HG03039 (cell line): ENCODE data around the gene SIVA1.
"Not testable (repeated sequence)": the region's sequence is repeated elsewhere in the genome, so short reads cannot be mapped to it uniquely, and the experiment has no call there.

Source experiments
- ATAC-seq: cut with Tn5 transposase; IDR thresholded peaks from one replicate; pipeline ENCODE4 v1.9.1; 2021; ENCODE audit warnings: mild to moderate bottlenecking, moderate library complexity; ENCODE audit not compliant: unreplicated experiment

Gene SIVA1

DNA sequence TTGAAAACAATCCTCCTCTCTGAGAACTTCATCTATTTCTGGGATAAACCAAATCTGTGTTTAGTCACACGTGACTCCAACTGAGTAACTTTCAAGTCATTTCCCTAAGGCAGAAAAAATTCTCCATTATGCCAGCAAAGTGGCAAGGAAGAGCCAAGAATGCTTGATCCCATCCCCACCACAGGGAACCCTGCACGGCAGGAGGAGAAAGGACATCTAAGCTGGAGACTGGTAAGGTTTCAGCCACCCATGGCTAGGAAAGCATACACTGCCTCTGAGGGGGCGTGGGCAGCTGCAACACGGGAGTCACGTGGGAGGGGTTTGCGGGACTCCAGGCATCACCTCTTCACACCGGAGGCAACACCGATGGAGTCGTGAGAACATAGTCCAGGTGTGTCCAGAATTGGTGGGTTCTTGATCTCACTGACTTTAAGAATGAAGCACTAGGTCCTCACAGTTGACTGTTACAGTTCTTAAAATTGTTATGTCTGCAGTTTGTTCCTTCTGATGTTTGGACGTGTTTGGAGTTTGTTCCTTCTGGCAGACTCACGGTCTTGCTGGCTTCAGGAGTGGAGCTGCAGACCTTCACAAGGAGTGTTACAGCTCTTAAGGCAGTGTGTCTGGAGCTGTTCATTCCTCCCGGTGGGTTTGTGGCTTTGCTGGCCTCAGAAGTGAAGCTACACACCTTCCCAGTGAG is 2.7 kb upstream of the SIVA1 start:
- no peak for ATAC-seq

GRCh38 chr14:104750753-104751057 is 2.2 kb upstream of the SIVA1 start:
- ATAC-seq: not testable (repeated sequence)

DNA sequence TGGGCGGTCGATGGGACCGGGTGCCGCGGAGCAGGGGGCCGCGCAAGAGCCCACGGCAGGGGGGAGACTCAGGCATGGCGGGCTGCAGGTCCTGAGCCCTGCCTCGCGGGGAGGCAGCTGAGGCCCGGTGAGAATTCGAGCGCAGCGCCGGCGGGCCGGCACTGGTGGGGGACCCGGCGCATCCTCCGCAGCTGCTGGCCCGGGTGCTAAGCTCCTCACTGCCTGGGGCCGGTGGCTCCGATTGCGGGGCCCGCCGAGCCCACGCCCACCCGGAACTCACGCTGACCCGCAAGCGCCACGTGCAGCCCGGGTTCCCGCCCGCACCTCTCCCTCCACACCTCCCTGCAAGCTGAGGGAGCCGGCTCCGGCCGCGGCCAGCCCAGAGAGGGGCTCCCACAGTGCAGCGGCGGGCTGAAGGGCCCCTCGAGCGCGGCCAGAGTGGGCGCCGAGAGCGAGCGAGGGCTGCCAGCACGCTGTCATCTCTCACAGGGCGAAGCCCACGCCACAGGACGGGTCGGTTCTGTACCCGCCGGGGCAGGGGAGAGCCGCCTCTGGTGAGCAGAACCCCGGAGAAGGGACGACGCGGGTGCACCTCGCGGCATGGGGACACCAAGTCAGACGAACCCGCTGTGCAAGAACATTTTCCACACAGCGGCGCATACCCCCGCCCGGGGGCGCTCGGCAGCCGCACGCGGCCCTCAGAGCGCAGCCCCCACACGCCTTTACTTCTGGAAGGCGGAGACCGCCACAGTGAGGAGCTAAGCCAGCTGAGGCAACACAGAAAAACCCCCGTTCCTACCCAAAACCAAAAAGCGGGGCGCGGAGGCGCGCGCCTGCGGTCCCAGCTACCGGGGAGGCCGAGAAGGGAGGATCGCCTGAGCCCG is 1.2 kb upstream of the SIVA1 start:
- ATAC-seq: no peak

- no peak for ATAC-seq
These were observed 568 bp upstream of the SIVA1 start for GRCh38 chr14:104752423-104752734.

DNA sequence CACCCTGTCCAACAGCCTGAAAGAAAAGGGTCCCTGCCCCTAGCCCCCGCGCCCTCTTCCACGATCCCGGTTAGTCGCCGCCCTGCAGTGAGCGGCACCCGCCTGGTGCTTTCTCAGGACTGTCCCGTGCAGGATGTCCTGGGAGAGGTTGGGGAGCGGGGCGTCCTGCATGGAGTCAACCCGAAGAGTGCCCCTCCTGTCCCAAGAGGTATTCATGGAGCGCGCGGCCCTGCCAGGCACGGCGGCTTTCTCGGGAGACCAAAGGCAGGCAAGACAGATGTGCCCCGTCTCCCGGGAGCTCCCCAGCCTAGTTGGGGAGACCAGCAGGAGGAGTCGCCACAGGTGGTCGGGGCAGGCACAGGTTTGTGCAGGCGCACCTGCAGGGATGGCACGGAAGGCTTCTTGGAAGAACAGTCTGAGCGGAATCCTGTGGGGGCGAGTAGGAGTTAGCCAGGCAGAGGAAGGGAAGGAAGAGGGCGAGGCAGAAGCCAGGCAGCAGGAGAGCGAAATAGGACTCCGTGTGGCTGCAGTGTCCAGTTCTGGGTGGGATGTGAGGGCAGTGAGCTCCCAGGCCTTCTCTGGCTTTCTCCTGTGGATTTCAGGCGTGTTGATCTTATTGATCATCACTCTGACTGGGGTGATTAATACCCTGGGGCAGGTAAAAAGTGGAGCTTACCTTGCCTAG is 723 bp downstream of the SIVA1 start:
- no peak for ATAC-seq

- ATAC-seq: no peak
These were observed 1.4 kb downstream of the SIVA1 start for GRCh38 chr14:104754213-104754851.

DNA sequence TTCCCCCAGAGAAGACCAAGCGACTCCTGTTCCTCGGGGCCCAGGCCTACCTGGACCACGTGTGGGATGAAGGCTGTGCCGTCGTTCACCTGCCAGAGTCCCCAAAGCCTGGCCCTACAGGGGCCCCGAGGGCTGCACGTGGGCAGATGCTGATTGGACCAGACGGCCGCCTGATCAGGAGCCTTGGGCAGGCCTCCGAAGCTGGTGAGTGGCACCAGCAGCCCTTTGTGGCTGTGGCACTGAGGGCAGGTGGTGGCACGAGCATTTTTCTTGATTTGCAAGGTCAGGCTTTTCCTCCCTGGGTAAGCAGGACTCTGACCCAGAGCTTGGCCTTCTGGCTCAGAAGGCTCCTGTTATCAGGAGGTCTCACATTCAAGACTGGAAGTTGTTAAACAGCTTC is 2.7 kb downstream of the SIVA1 start:
- ATAC-seq: no peak

GRCh38 chr14:104756477-104757237 is 3.7 kb downstream of the SIVA1 start:
- no peak for ATAC-seq

GRCh38 chr14:104757238-104757585 is 4.3 kb downstream of the SIVA1 start:
- no peak for ATAC-seq

DNA sequence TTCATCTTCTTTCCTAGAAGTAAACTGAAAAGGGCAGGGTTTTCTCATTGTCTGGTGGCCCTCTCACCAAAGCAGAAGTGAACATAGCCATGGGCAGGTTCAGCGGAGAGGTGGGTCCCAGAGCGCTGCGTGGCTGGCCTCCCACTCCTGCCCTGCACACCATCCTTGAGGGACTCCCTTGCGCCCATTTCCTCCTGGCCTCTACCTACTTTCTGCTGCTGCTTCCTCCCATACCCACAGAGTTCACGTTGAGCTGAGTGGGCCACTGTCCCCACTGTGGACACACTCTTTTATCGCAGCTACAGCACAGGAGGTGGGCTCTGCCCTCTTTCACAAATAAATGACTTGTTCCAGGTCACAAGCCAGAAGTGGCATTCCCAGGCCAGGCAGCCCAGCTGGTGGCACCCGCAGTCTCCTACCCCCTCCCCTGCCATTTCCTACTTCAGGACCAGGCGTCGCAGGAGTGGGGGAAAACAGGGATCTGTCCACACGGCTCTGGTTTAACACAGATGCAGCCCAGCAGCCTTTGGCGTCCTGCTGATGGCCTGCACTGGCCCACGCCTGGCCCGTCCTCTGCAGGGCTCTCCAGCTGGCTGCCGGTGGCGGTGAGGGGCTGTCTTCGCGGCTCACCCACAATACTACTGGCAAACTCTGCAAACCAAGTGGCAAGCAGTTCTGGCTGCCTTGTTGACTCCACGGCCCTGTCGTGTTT is 4.9 kb downstream of the SIVA1 start:
- ATAC-seq: no peak

- no peak for ATAC-seq
These were observed 6.3 kb downstream of the SIVA1 start for GRCh38 chr14:104758981-104759969.

- no peak for ATAC-seq
These were observed 12.6 kb downstream of the SIVA1 start for GRCh38 chr14:104765517-104765916.

DNA sequence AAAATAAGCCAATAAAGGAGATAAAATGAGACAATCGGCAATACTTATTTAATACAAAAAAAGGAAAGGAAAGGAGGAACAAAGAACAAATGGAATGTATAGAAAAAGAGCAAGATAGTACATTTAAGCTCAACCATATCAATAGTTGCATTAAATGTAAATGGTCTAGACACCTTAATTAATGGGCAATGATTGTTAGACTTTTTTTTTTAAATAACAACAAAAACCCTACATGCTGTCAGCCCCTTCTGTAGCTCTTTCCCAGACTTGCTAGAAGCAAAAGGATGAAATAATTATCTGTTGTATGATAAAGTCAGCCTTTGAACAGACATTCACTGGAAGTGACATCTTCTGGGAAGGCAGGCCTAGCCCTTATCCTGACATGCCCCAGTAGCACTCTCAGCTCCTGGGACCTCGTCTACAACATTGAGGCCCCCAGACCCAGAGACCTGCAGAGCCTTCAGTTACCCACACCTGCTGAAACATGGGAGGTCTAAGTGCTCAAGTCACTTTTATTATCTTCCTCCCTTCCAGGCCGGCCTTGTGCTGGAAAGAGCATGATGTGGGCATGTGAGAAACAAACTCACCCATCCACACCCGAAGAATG is 13.4 kb downstream of the SIVA1 start:
- no peak for ATAC-seq

DNA sequence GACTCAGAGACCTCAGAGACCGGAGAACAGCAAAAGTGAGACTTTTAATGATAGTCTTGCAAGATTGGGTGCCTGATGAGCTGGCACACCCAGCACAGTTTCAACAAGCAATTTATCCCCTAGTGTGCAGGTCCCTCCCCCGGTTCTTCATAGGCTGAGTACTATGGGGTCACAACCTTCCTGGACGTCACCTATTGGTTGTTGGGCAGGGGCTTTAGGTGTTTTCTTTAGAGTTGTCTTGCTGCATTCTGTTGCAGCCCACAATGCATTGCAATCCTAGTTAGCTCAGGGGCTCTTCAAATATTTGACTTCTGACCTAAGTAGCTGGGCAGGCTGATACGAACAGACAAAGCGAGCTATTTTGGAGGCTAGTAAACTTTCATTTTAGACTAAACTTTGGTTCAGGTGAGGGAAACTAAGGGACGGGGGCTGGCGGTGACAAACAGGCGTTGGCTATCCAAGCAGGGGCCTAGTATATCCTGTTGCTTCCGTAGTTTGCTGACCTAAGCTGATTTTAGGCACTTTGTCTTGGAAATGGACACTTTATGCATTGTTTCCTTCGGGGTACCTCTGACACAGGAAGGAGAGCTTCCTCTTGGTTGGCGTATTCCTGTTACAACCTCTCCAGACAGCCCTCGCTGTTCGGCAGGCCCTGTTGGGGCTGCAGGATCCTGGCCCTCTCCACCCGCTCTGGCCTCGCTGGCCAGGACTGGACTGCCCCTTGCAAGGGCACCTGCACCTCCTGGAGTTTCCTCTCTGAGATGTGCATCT is 14.1 kb downstream of the SIVA1 start:
- ATAC-seq: no peak

DNA sequence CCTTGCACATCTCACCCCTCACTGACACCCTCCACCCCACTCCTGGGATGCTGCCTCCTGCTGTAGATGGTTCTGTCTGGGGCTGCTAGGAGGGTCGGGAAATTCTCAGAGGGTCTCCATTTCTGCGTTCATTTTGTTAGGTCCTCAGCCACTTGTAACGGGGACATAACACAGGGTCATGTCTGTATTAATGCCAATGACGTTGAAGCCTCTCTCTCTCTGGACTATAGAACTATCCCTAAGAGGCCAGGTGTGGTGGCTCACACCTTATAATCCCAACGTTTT is 14.6 kb downstream of the SIVA1 start:
- ATAC-seq: no peak

DNA sequence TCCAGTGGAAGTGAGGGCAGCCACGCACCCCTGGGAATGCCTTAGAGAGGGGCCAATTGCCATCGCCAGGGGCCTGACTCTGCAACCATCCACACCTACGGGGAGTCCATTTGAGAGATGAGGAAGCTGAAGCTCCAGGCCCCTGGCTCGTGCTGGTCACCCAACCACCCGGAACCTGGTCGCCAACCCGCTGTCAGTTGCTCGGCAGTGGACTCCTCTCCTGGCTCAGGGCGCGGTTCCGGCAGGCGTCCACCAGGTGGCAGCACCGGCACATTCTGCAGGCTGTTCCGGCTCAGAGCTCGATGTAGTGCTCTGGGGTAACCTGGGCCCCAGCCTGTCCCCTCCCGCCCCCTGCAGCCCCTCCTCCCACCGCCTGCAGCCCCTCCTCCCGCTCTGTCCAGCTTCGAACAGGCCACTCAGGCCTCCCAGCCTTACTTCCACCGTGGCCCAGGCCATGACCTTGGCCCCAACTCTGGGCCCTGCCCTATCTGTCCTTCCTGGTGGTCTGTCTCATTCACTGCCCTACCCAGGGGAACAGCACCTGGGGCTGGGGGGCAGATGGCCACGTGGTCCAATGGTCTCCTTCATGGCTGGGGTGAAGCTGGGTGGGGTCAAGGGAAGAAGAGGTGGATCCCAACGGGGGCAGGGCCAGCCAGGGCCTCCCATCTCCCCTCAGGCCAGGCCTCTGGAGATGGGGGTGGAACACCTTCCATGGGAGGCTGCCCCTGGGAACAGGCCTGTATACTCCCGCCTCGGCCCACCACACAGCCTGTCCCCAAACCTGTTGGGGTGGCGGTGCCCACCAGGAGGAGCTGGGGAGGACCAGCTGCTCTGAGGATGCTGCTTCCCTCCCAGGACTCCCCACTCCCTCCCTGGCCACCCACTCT is 15.7 kb downstream of the SIVA1 start:
- peak; percentile 51 for ATAC-seq
